ENCODE measurements around the gene FNDC11.

GRCh38 chr20:63532449-63532971, 21.4 kb upstream of the FNDC11 start:
- TF ChIP-seq POLR2A (IDR thresholded peaks at IDR 0.05) (no peak), POLR2AphosphoS5 (IDR thresholded peaks at IDR 0.05) (no peak), EP300 (IDR thresholded peaks at IDR 0.05; ENCODE audit: low read depth) (no peak), CTCF (IDR thresholded peaks at IDR 0.05) (no peak)

Measured in transverse colon (tissue), 4 donors.